CD4-positive, alpha-beta memory T cell (primary cell): Measurements from ENCODE around the gene SNTG2. TPM values are rescaled to one million over a fixed set of nuclear protein-coding genes. Genes with fewer than 3 reads are reported as not detected.

Experiments used
- CTCF ChIA-PET: fragments of 350-600 bp; sonication (Branson Sonifier 250); formaldehyde crosslinking; loops from one replicate; lab custom pipeline; 2021; ENCODE audit warnings: inconsistent platforms; ENCODE audit not compliant: partially characterized antibody; lab: Charles Lee
- POLR2A ChIA-PET: fragments of 350-600 bp; sonication (Branson Sonifier 250); formaldehyde crosslinking; loops from one replicate; lab custom pipeline; 2021; ENCODE audit not compliant: partially characterized antibody; lab: Charles Lee
- DNase-seq, 5 donors: peaks; one replicate each; pipeline versions ENCODE4 v3.0.0 to v3.0.0-alpha.2; 2020 to 2022; ENCODE audit warnings: mixed read lengths in 1 of 5
- H3K27ac ChIP-seq: one replicate; pipeline ENCODE4 v1.7.0; 2013; ENCODE audit warnings: low read depth, low read length
- H3K27me3 ChIP-seq: 2 replicates; pipeline ENCODE4 v1.7.0; 2013; ENCODE audit warnings: mild to moderate bottlenecking, low read length, moderate library complexity; ENCODE audit not compliant: insufficient read depth
- H3K36me3 ChIP-seq: 2 replicates; pipeline ENCODE4 v1.7.0; 2013; ENCODE audit warnings: mild to moderate bottlenecking, low read length, moderate library complexity; ENCODE audit not compliant: insufficient read depth
- H3K4me1 ChIP-seq: 2 replicates; pipeline ENCODE4 v1.7.0; 2013; ENCODE audit warnings: mild to moderate bottlenecking, low read length, moderate library complexity; ENCODE audit not compliant: insufficient read depth
- H3K4me3 ChIP-seq, 2 donors: one replicate each; pipeline ENCODE4 v1.7.0; 2013; ENCODE audit warnings: low read length in 2 of 2, mild to moderate bottlenecking in 1 of 2
- H3K9me3 ChIP-seq, 2 donors: one replicate each; pipeline ENCODE4 v1.7.0; 2013; ENCODE audit warnings: low read length in 2 of 2, control low read depth in 1 of 2; ENCODE audit not compliant: control insufficient read depth in 1 of 2
- H3K27ac Mint-ChIP-seq, 7 donors: one replicate each; pipeline ENCODE4 v1.8.0; 2020 to 2021; ENCODE audit warnings: mixed read lengths in 7 of 7, mild to moderate bottlenecking in 6 of 7, inconsistent platforms in 3 of 7, moderate library complexity in 3 of 7
- H3K27me3 Mint-ChIP-seq, 2 donors: one replicate each; pipeline ENCODE4 v1.8.0; 2020 to 2021; ENCODE audit warnings: mixed read lengths in 2 of 2
- H3K36me3 Mint-ChIP-seq, 2 donors: one replicate each; pipeline ENCODE4 v1.8.0; 2020 to 2021; ENCODE audit warnings: mixed read lengths in 2 of 2, inconsistent platforms in 1 of 2, mild to moderate bottlenecking in 1 of 2
- H3K4me1 Mint-ChIP-seq, 4 donors: one replicate each; pipeline ENCODE4 v1.8.0; 2020 to 2021; ENCODE audit warnings: mixed read lengths in 4 of 4, mild to moderate bottlenecking in 1 of 4
- H3K4me3 Mint-ChIP-seq, 8 donors: one replicate each; pipeline ENCODE4 v1.8.0; 2020 to 2021; ENCODE audit warnings: mixed read lengths in 8 of 8, mild to moderate bottlenecking in 7 of 8, moderate library complexity in 6 of 8, inconsistent platforms in 3 of 8
- H3K9me3 Mint-ChIP-seq, 8 donors: one replicate each; pipeline ENCODE4 v1.8.0; 2020 to 2021; ENCODE audit warnings: mixed read lengths in 8 of 8, mild to moderate bottlenecking in 5 of 8, inconsistent platforms in 3 of 8, moderate library complexity in 1 of 8
- intact Hi-C: fragments of 100-400 bp; cut with micrococcal nuclease; formaldehyde crosslinking; loops from one replicate; pipeline ENCODE4 v1.15.1; 2023
- polyA plus RNA-seq, 2 donors: library from polyadenylated mRNA; unstranded; fragments of 300-500 nt; fragmentation: Illumina TruSeq; gene quantifications; one replicate each; pipeline ENCODE4 v1.2.3, GENCODE V29; 2021
- total RNA-seq, 2 experiments: library from RNA; stranded (reverse); gene quantifications; one replicate each; pipeline ENCODE4 v1.2.3, GENCODE V29; 2021

Gene SNTG2
- total and polyA plus RNA-seq, 4 experiments from 2014 or later = 0.55 to 1.3 (median 0.96) TPM; not detected in 1

DNA sequence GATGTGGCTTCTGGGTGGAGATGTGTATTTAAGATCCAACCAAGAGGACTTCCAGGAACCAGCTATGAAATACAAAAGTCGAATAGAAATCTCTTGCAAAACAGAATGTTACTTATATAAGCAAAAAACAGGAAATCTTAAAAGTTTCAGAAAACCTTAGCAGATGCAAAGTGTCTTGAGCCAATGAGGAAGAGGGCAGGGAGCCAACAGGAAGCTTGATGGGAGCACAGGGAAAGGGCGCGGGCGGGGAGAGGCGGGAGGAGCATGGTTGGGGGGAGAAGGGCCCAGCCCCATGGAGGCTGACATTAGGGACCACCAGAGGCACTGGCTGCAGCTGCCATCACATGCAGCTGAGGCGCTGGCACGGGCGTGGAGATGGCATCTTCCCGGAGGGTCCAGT, 203.3 kb downstream of the SNTG2 start:
- Histone ChIP-seq H3K9me3 (no peaks in the 10 kb centered on the region), H3K4me1 (no peaks in the 10 kb centered on the region), H3K27ac (no peak overlapping the region), H3K4me3 (no peak overlapping the region), H3K36me3 (no peaks in the 10 kb centered on the region), H3K27me3 (no peaks in the 10 kb centered on the region)
- H3K4me1 Mint-ChIP-seq = peaks cover 0 to 3% (median 0%) of the 10 kb centered on the region in 4 donors
- no peak for DNase-seq
- ChIA-PET POLR2A (no interaction called here), CTCF (interaction anchor here (2.0 kb wide), 1 partner anchor 14 kb away, joined by 12 read pairs; no protein-coding TSS in a partner anchor)
- peaks cover 0 to 1% (median 0%) of the 10 kb centered on the region in 8 donors for H3K9me3 Mint-ChIP-seq
- H3K27me3 Mint-ChIP-seq = no peaks in the 10 kb centered on the region
- intact Hi-C loops = no loop called here
- no peak overlapping the region for H3K4me3 Mint-ChIP-seq
- no peaks in the 10 kb centered on the region for H3K36me3 Mint-ChIP-seq
- H3K27ac Mint-ChIP-seq = no peak overlapping the region

DNA sequence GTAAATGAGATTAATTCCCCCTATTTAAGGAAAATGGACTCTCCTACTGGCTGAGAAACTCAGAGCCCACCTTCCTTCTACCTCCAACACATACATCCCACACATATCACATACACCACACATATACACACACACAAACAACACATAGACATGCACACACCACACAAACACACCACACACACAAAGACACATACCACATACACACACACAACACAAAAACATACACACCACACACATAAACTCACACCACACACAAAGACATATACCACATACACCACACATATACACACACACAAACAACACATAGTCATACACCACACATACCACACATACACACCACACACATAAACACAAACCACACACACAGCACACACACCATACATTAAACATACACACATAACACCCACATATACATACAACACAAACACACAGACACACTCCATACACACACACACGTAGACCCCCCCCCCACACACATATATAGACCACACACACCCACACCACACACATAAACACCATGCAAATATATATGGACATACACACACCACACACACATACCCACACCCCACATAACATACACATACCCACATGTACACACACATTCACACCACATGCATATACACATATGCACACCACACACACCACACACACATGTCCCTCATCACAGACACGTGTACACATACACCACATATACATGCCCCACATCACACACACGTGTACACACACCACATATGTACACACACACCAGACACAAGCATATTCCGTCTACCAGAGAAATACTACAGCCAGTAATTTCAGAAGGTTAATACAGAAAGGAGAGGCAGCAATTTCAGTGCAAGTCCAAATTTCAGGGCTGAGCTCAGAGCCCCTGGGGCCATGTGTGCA, 204.3 kb downstream of the SNTG2 start:
- Mint-ChIP-seq H3K27ac (no peak overlapping the region), H3K9me3 (peaks cover 0 to 1% (median 0%) of the 10 kb centered on the region in 8 donors), H3K4me3 (no peak overlapping the region), H3K36me3 (no peaks in the 10 kb centered on the region), H3K4me1 (peaks cover 0 to 1% (median 0%) of the 10 kb centered on the region in 4 donors), H3K27me3 (no peaks in the 10 kb centered on the region)
- no peak for DNase-seq
- H3K9me3 ChIP-seq = no peaks in the 10 kb centered on the region
- H3K36me3 ChIP-seq = no peaks in the 10 kb centered on the region
- no peaks in the 10 kb centered on the region for H3K27me3 ChIP-seq
- no peak overlapping the region for H3K27ac ChIP-seq
- no peak overlapping the region for H3K4me3 ChIP-seq
- no peaks in the 10 kb centered on the region for H3K4me1 ChIP-seq
- ChIA-PET POLR2A (no interaction called here), CTCF (interaction anchor here (2.0 kb wide), 1 partner anchor 15 kb away, joined by 12 read pairs; no protein-coding TSS in a partner anchor)
- intact Hi-C loops = no loop called here

DNA sequence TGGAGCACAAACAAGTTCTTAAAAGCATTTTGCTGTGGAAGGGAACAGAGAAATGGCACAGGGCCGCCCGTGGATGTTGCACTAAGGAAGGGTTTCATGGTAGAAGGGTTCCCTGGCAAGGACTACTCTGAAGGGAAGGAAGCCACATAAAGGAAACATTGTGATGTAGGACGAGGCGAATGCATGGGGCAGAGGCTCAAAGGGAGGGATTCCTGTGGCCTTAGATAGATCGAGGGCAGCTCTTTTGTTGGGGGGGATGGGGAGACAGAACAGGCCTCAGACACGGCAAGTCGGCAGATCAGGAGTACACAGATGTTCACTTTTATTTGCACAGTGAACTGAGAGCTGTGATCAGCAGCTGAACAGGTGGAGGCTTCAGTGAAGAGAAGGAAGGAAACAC, 205.4 kb downstream of the SNTG2 start:
- Histone ChIP-seq H3K27me3 (no peaks in the 10 kb centered on the region), H3K4me1 (no peaks in the 10 kb centered on the region), H3K9me3 (no peaks in the 10 kb centered on the region), H3K27ac (no peak overlapping the region), H3K4me3 (no peak overlapping the region), H3K36me3 (no peaks in the 10 kb centered on the region)
- peaks cover 1 to 8% (median 2%) of the 10 kb centered on the region in 4 donors for H3K4me1 Mint-ChIP-seq
- H3K36me3 Mint-ChIP-seq = no peaks in the 10 kb centered on the region
- H3K4me3 Mint-ChIP-seq = no peak overlapping the region
- intact Hi-C loops = no loop called here
- ChIA-PET CTCF (no interaction called here), POLR2A (no interaction called here)
- peaks cover 0 to 1% (median 0%) of the 10 kb centered on the region in 8 donors for H3K9me3 Mint-ChIP-seq
- DNase-seq = no peak
- H3K27me3 Mint-ChIP-seq = no peaks in the 10 kb centered on the region
- no peak overlapping the region for H3K27ac Mint-ChIP-seq

DNA sequence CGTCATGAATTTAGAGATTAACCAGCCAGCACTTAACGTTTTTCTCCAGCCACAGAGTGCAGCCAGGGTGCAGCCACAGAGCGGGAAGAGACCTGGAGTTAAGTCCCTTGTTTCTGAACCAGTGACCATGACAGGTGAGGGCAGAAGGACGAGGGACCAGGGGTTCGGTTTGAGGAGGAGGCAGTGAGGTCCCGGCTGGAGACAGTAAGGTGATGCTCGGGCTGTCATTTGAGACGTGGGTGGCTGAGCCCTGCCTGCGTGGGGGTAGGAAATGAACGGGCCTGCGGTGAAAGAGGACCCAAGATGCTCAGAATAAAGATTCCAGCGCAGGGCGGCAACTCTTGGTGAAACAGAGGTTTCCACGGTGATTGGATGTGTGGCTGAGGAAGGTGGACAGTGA, 205.9 kb downstream of the SNTG2 start:
- Histone ChIP-seq H3K9me3 (no peaks in the 10 kb centered on the region), H3K4me1 (no peaks in the 10 kb centered on the region), H3K4me3 (no peak overlapping the region), H3K36me3 (no peaks in the 10 kb centered on the region), H3K27me3 (no peaks in the 10 kb centered on the region), H3K27ac (no peak overlapping the region)
- H3K27ac Mint-ChIP-seq = no peak overlapping the region
- intact Hi-C loops = no loop called here
- H3K4me1 Mint-ChIP-seq = peaks cover 1 to 11% (median 5%) of the 10 kb centered on the region in 4 donors
- no peaks in the 10 kb centered on the region for H3K36me3 Mint-ChIP-seq
- H3K27me3 Mint-ChIP-seq = no peaks in the 10 kb centered on the region
- H3K9me3 Mint-ChIP-seq = no peaks in the 10 kb centered on the region
- ChIA-PET CTCF (no interaction called here), POLR2A (no interaction called here)
- H3K4me3 Mint-ChIP-seq = no peak overlapping the region
- no peak for DNase-seq

DNA sequence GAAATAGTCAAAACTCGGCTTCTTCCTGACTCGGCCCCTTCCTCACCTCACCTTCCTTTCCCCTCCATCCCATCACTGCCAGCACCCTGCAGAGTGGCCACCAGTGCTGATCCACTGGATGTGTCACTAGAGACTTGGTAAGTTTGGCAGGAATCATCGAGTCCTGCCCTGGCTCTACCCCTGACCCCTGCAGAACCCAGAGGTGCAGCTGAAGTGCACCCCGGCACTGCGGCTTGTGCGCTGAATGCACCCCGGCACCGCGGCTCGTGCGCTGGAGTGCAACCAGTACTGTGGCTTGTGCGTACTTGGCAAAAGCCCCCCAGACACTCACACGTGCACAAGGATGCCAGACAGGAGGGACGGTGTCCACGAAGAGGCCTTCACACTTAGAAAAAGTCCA, 206.5 kb downstream of the SNTG2 start:
- Histone ChIP-seq H3K36me3 (no peaks in the 10 kb centered on the region), H3K9me3 (no peaks in the 10 kb centered on the region), H3K27ac (no peak overlapping the region), H3K27me3 (no peaks in the 10 kb centered on the region), H3K4me3 (no peak overlapping the region), H3K4me1 (peaks cover 2% of the 10 kb centered on the region)
- POLR2A ChIA-PET = no interaction called here
- Mint-ChIP-seq H3K27ac (no peak overlapping the region), H3K27me3 (no peaks in the 10 kb centered on the region), H3K9me3 (no peaks in the 10 kb centered on the region), H3K4me1 (peaks cover under 1 to 11% (median 6%) of the 10 kb centered on the region in 4 donors), H3K36me3 (no peaks in the 10 kb centered on the region), H3K4me3 (no peak overlapping the region)
- no peak for DNase-seq
- CTCF ChIA-PET = no interaction called here
- intact Hi-C loops = no loop called here

DNA sequence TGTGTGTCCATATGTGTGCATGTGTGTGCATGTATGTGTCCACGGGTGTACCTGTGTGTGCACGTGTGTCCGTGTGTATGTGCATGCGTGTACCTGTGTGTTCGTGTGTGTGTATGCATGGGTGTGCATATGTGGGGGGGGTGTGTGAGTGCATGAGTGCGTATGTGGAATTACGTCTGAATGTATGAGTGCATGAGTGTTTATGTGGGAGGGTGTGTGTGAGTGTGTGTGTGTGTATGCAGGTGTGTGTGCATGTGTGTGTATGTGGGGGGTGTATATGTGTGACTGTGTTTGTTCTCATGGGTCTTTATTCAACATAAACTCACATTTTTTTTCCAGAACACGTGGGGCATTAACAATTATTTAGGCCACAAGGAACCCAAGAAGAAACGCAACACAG, 208.4 kb downstream of the SNTG2 start:
- intact Hi-C loops = no loop called here
- H3K27me3 Mint-ChIP-seq = no peaks in the 10 kb centered on the region
- no peaks in the 10 kb centered on the region for H3K36me3 ChIP-seq
- H3K27me3 ChIP-seq = no peaks in the 10 kb centered on the region
- ChIA-PET POLR2A (no interaction called here), CTCF (no interaction called here)
- H3K4me1 ChIP-seq = peaks cover 22% of the 10 kb centered on the region
- H3K4me1 Mint-ChIP-seq = peaks cover 18 to 30% (median 25%) of the 10 kb centered on the region in 4 donors
- H3K36me3 Mint-ChIP-seq = peaks cover 3% of the 10 kb centered on the region in 2 donors
- H3K4me3 ChIP-seq = no peak overlapping the region
- H3K4me3 Mint-ChIP-seq = no peak overlapping the region
- H3K9me3 Mint-ChIP-seq = peaks cover 0 to 9% (median 3%) of the 10 kb centered on the region in 8 donors
- H3K9me3 ChIP-seq = no peaks in the 10 kb centered on the region
- DNase-seq = no peak
- H3K27ac ChIP-seq = no peak overlapping the region
- H3K27ac Mint-ChIP-seq = no peak overlapping the region

GRCh38 chr2:1162246-1162645, 211.6 kb downstream of the SNTG2 start:
- Mint-ChIP-seq H3K36me3 (peaks cover 3% of the 10 kb centered on the region in 2 donors), H3K27ac (peak overlapping the region in 6 of 7 donors; percentile 92 to 98 (median 95)), H3K27me3 (no peaks in the 10 kb centered on the region), H3K4me3 (peak overlapping the region in 3 of 8 donors; percentile 27 to 85 (median 83)), H3K4me1 (peaks cover 25 to 51% (median 44%) of the 10 kb centered on the region in 4 donors), H3K9me3 (peaks cover 0 to 17% (median 4%) of the 10 kb centered on the region in 8 donors)
- CTCF ChIA-PET = interaction anchor here (1.3 kb wide), 1 partner anchor 22 kb away, joined by 4 read pairs; no protein-coding TSS in a partner anchor
- no peaks in the 10 kb centered on the region for H3K36me3 ChIP-seq
- peaks cover 30% of the 10 kb centered on the region for H3K4me1 ChIP-seq
- intact Hi-C loops = no loop called here
- DNase-seq = no peak
- no peaks in the 10 kb centered on the region for H3K27me3 ChIP-seq
- no peaks in the 10 kb centered on the region for H3K9me3 ChIP-seq
- H3K4me3 ChIP-seq = no peak overlapping the region
- POLR2A ChIA-PET = no interaction called here
- peak overlapping the region; percentile 7 for H3K27ac ChIP-seq
